Mesothelial cell of epicardium (in vitro differentiated cells): ENCODE data around the gene PDAP1. TPM values are rescaled to one million over a fixed set of nuclear protein-coding genes. Genes with fewer than 3 reads are reported as not detected.

Experiments
- DNase-seq, 2 experiments: peaks; one replicate each; pipeline ENCODE4 v3.0.0; 2021; ENCODE audit warnings: low spot score in 2 of 2; ENCODE audit not compliant: unreplicated experiment in 2 of 2
- H3K27ac Mint-ChIP-seq: 2 replicates; pipeline ENCODE4 v1.8.0; 2021; ENCODE audit warnings: mixed read lengths
- H3K27me3 Mint-ChIP-seq: 2 replicates; pipeline ENCODE4 v1.8.0; 2021; ENCODE audit warnings: low read depth, mixed read lengths
- H3K36me3 Mint-ChIP-seq: 2 replicates; pipeline ENCODE4 v1.8.0; 2021; ENCODE audit warnings: mixed read lengths
- H3K4me1 Mint-ChIP-seq: 2 replicates; pipeline ENCODE4 v1.8.0; 2021; ENCODE audit warnings: mixed read lengths
- H3K4me3 Mint-ChIP-seq: 2 replicates; pipeline ENCODE4 v1.8.0; 2021; ENCODE audit warnings: mild to moderate bottlenecking, moderate library complexity, mixed read lengths
- H3K9me3 Mint-ChIP-seq: 2 replicates; pipeline ENCODE4 v1.8.0; 2021; ENCODE audit warnings: mixed read lengths
- total RNA-seq: library from RNA; stranded (reverse); gene quantifications from 3 replicates; pipeline ENCODE4 v1.2.1, GENCODE V29; 2021
- TF ChIP-seq, protein P1 (sequence below): fragments of 200-600 bp; sonication (generic); IDR thresholded peaks from one replicate; pipeline ENCODE4 v1.5.0; 2021; ENCODE audit warnings: antibody characterized with exemption; ENCODE audit not compliant: unreplicated experiment

PDAP1 gene
- total RNA-seq, 1 donor from 2014 or later = 103 TPM

DNA sequence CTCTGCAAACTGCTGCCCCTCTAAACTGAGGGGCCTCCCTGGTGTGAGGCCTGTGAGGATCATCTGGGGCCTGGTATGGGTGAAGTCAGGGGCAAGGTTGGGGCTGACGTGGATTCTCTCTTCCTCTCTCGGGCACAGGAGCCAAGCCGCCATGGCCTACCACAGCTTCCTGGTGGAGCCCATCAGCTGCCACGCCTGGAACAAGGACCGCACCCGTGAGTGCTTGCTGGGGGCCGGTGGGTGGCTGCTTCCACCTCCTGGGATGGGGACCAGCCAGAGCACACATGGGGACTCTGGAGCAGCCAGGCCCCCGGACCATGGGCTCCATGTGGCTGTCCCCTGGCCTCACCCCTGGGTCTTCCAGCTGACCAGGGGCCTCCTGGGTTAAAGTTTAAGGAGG lies 22.8 kb downstream of the PDAP1 start:
- H3K4me3 Mint-ChIP-seq = no peak overlapping the region
- no peaks in the 10 kb centered on the region for H3K9me3 Mint-ChIP-seq
- H3K36me3 Mint-ChIP-seq = peaks cover 8% of the 10 kb centered on the region
- H3K27me3 Mint-ChIP-seq = no peaks in the 10 kb centered on the region
- no peaks in the 10 kb centered on the region for H3K4me1 Mint-ChIP-seq
- H3K27ac Mint-ChIP-seq = no peak overlapping the region
- DNase-seq = no peak
- TF ChIP-seq, protein P1, sequence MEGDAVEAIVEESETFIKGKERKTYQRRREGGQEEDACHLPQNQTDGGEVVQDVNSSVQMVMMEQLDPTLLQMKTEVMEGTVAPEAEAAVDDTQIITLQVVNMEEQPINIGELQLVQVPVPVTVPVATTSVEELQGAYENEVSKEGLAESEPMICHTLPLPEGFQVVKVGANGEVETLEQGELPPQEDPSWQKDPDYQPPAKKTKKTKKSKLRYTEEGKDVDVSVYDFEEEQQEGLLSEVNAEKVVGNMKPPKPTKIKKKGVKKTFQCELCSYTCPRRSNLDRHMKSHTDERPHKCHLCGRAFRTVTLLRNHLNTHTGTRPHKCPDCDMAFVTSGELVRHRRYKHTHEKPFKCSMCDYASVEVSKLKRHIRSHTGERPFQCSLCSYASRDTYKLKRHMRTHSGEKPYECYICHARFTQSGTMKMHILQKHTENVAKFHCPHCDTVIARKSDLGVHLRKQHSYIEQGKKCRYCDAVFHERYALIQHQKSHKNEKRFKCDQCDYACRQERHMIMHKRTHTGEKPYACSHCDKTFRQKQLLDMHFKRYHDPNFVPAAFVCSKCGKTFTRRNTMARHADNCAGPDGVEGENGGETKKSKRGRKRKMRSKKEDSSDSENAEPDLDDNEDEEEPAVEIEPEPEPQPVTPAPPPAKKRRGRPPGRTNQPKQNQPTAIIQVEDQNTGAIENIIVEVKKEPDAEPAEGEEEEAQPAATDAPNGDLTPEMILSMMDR = no peak

DNA sequence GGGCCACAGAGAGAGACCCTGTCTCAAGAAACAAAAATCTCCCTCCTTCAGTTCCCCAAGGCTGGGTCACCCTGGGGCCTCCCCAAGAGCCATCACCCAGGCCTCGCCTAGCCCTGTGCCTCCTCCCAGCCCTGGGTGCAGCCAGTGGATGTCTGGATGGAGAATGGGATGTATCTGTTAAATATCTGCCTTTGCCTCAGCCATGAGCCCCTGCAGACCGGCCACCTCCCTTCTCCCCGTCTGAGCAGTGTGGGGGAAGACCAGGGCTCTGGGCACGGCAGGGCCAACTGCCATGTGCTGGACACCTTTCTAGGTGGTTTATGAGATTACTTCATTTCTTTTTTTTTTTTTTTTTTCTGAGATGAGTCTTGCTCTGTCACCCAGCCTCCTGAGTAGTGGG lies 23.9 kb downstream of the PDAP1 start:
- Mint-ChIP-seq H3K4me1 (peaks cover 8% of the 10 kb centered on the region), H3K27me3 (no peaks in the 10 kb centered on the region), H3K4me3 (no peak overlapping the region), H3K9me3 (no peaks in the 10 kb centered on the region), H3K36me3 (peaks cover 8% of the 10 kb centered on the region), H3K27ac (no peak overlapping the region)
- DNase-seq = no peak
- TF ChIP-seq, protein P1 = no peak

DNA sequence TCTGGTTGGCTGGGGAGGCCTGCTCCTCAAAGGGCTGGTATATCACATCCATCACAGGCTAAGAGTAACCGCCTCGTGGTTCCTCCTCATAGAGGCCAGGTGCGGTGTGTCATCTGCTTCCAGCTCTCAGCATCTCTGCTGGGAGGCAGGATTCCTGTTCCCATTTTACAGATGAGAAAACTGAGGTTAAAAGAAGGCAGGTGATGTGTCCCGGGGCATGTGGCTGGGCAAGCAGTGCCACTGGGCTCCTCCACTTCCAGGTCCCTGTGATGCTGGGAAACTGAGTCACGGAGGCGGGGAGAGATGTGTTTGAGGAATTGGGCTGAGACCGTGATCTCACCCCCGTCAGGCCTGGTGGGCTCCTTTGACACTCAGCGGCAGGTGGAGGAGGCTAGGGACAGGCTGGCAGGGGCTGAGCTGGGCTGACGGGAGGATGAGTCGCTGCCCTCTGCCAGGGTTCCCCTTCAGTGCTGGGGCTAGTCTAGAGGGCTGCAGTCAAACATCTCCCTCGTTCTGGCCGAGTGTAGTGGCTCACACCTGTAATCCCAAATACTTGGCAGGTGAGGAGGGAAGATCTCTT lies 24.5 kb downstream of the PDAP1 start:
- Mint-ChIP-seq H3K4me3 (no peak overlapping the region), H3K27me3 (no peaks in the 10 kb centered on the region), H3K36me3 (peaks cover 10% of the 10 kb centered on the region), H3K9me3 (no peaks in the 10 kb centered on the region), H3K27ac (no peak overlapping the region), H3K4me1 (peaks cover 13% of the 10 kb centered on the region)
- no peak for DNase-seq
- TF ChIP-seq, protein P1 = no peak

DNA sequence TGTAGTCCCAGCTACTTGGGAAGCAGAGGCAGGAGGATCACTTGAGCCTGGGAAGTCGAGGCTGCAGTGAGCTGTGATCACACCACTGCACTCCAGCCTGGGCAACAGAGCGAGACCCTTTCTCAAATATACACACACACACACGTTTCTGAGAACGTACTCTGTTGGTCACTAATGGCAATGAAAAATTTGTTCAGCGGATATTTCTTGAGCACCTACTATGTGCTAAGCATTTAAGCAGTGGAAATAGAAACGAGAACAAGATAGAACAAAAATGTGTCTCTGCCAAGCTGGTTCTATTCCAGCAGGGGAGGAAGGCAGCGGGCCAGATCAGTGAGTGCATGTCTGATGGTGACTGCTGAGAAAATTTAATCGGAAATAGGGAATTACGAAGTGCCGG lies 25.2 kb downstream of the PDAP1 start:
- no peaks in the 10 kb centered on the region for H3K27me3 Mint-ChIP-seq
- DNase-seq = no peak
- TF ChIP-seq, protein P1 = no peak
- H3K36me3 Mint-ChIP-seq = peaks cover 7% of the 10 kb centered on the region
- no peak overlapping the region for H3K4me3 Mint-ChIP-seq
- H3K4me1 Mint-ChIP-seq = peaks cover 13% of the 10 kb centered on the region
- no peak overlapping the region for H3K27ac Mint-ChIP-seq
- no peaks in the 10 kb centered on the region for H3K9me3 Mint-ChIP-seq

DNA sequence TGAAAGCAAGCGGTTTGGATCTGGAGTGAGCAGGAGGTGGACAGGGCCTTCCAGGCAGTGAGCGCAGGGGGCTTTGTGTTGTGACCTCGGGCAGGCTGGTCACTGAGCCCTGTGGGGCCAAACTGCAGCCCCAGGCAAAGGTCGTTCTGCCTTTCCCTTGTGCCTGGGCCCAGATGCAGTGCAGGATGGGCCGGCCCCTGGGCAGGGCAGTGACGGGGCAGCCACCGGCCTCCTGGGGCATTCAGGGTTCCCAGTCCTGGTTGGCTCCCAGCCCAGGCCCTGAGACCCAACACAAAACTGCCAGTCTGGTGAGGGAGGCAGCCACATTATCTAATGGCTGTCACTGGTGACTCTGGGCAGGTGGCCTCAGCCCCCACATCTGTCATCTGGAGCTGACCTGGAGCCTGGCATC lies 26.7 kb downstream of the PDAP1 start:
- H3K9me3 Mint-ChIP-seq = no peaks in the 10 kb centered on the region
- TF ChIP-seq, protein P1 = no peak
- no peaks in the 10 kb centered on the region for H3K27me3 Mint-ChIP-seq
- H3K36me3 Mint-ChIP-seq = peaks cover 2% of the 10 kb centered on the region
- H3K27ac Mint-ChIP-seq = no peak overlapping the region
- no peak for DNase-seq
- peaks cover 13% of the 10 kb centered on the region for H3K4me1 Mint-ChIP-seq
- no peak overlapping the region for H3K4me3 Mint-ChIP-seq
